ENCODE results near the gene EEF1AKMT1. TPM values are rescaled to one million over a fixed set of nuclear protein-coding genes. Genes with fewer than 3 reads are reported as not detected.

Gene EEF1AKMT1
- total and polyA plus RNA-seq, 4 donors = 9.1 to 12.5 (median 10.7) TPM

GRCh38 chr13:20719783-20720182, 54.0 kb downstream of the EEF1AKMT1 start:
- intact Hi-C loops (cut with DNase I) = no loop called here
- no peaks in the 10 kb centered on the region for H3K36me3 ChIP-seq (ENCODE audit: control insufficient read depth in 1 of 2, insufficient read depth in 2 of 2, low read length in 1 of 2)
- DNase-seq = no peak
- H3K4me3 ChIP-seq (ENCODE audit: low read length in 2 of 2) = no peak overlapping the region
- WGBS, 2 donors = 85 to 90% methylated on average over 13 of the region's 13 CpGs
- H3K27me3 ChIP-seq (ENCODE audit: control insufficient read depth in 1 of 2, insufficient read depth in 2 of 2, low read length in 1 of 2) = no peaks in the 10 kb centered on the region
- no peaks in the 10 kb centered on the region for H3K4me1 ChIP-seq (ENCODE audit: control insufficient read depth in 1 of 2, insufficient read depth in 2 of 2, low read length in 2 of 2)
- no peak overlapping the region for H3K27ac ChIP-seq (ENCODE audit: low read depth in 1 of 2, low read length in 2 of 2)
- H3K9me3 ChIP-seq (ENCODE audit: control insufficient read depth, low read length) = no peaks in the 10 kb centered on the region
- ATAC-seq (ENCODE audit: low FRiP score) = no peak

- Histone ChIP-seq H3K27me3 (ENCODE audit: control insufficient read depth in 1 of 2, insufficient read depth in 2 of 2, low read length in 1 of 2) (no peaks in the 10 kb centered on the region), H3K4me1 (ENCODE audit: control insufficient read depth in 1 of 2, insufficient read depth in 2 of 2, low read length in 2 of 2) (no peaks in the 10 kb centered on the region), H3K9me3 (ENCODE audit: control insufficient read depth, low read length) (no peaks in the 10 kb centered on the region), H3K27ac (ENCODE audit: low read depth in 1 of 2, low read length in 2 of 2) (no peak overlapping the region), H3K36me3 (ENCODE audit: control insufficient read depth in 1 of 2, insufficient read depth in 2 of 2, low read length in 1 of 2) (no peaks in the 10 kb centered on the region), H3K4me3 (ENCODE audit: low read length in 2 of 2) (no peak overlapping the region)
- 90% methylated on average over 12 of the region's 12 CpGs for WGBS, 2 donors
- ATAC-seq (ENCODE audit: low FRiP score) (no peak), DNase-seq (no peak)
- intact Hi-C loops (cut with DNase I) = no loop called here
Measured at GRCh38 chr13:20718958-20719566, 54.7 kb downstream of the EEF1AKMT1 start.

GRCh38 chr13:20717581-20718542, 55.9 kb downstream of the EEF1AKMT1 start:
- Histone ChIP-seq H3K36me3 (ENCODE audit: control insufficient read depth in 1 of 2, insufficient read depth in 2 of 2, low read length in 1 of 2) (no peaks in the 10 kb centered on the region), H3K4me3 (ENCODE audit: low read length in 2 of 2) (no peak overlapping the region), H3K4me1 (ENCODE audit: control insufficient read depth in 1 of 2, insufficient read depth in 2 of 2, low read length in 2 of 2) (no peaks in the 10 kb centered on the region), H3K27ac (ENCODE audit: low read depth in 1 of 2, low read length in 2 of 2) (no peak overlapping the region), H3K9me3 (ENCODE audit: control insufficient read depth, low read length) (no peaks in the 10 kb centered on the region), H3K27me3 (ENCODE audit: control insufficient read depth in 1 of 2, insufficient read depth in 2 of 2, low read length in 1 of 2) (no peaks in the 10 kb centered on the region)
- ATAC-seq (ENCODE audit: low FRiP score) = no peak
- no peak for DNase-seq
- intact Hi-C loops (cut with DNase I) = no loop called here
- WGBS, 2 donors = 94% methylated on average over 44 of the region's 44 CpGs

GRCh38 chr13:20716951-20717350, 56.8 kb downstream of the EEF1AKMT1 start:
- Histone ChIP-seq H3K4me3 (ENCODE audit: low read length in 2 of 2) (no peak overlapping the region), H3K4me1 (ENCODE audit: control insufficient read depth in 1 of 2, insufficient read depth in 2 of 2, low read length in 2 of 2) (no peaks in the 10 kb centered on the region), H3K27me3 (ENCODE audit: control insufficient read depth in 1 of 2, insufficient read depth in 2 of 2, low read length in 1 of 2) (no peaks in the 10 kb centered on the region), H3K9me3 (ENCODE audit: control insufficient read depth, low read length) (no peaks in the 10 kb centered on the region), H3K27ac (ENCODE audit: low read depth in 1 of 2, low read length in 2 of 2) (no peak overlapping the region), H3K36me3 (ENCODE audit: control insufficient read depth in 1 of 2, insufficient read depth in 2 of 2, low read length in 1 of 2) (no peaks in the 10 kb centered on the region)
- 92 to 94% methylated on average over 15 of the region's 15 CpGs for WGBS, 2 donors
- ATAC-seq (ENCODE audit: low FRiP score) (no peak), DNase-seq (no peak)
- intact Hi-C loops (cut with DNase I) = no loop called here

- Histone ChIP-seq H3K9me3 (ENCODE audit: control insufficient read depth, low read length) (no peaks in the 10 kb centered on the region), H3K27me3 (ENCODE audit: control insufficient read depth in 1 of 2, insufficient read depth in 2 of 2, low read length in 1 of 2) (no peaks in the 10 kb centered on the region), H3K36me3 (ENCODE audit: control insufficient read depth in 1 of 2, insufficient read depth in 2 of 2, low read length in 1 of 2) (no peaks in the 10 kb centered on the region), H3K4me3 (ENCODE audit: low read length in 2 of 2) (no peak overlapping the region), H3K27ac (ENCODE audit: low read depth in 1 of 2, low read length in 2 of 2) (no peak overlapping the region), H3K4me1 (ENCODE audit: control insufficient read depth in 1 of 2, insufficient read depth in 2 of 2, low read length in 2 of 2) (no peaks in the 10 kb centered on the region)
- intact Hi-C loops (cut with DNase I) = no loop called here
- no peak for ATAC-seq (ENCODE audit: low FRiP score)
- 87 to 90% methylated on average over 6 of the region's 6 CpGs for WGBS, 2 donors
- DNase-seq = no peak
Measured at GRCh38 chr13:20715330-20715712, 58.4 kb downstream of the EEF1AKMT1 start.

GRCh38 chr13:20714563-20715329, 59.0 kb downstream of the EEF1AKMT1 start:
- Histone ChIP-seq H3K9me3 (ENCODE audit: control insufficient read depth, low read length) (no peaks in the 10 kb centered on the region), H3K27ac (ENCODE audit: low read depth in 1 of 2, low read length in 2 of 2) (peak overlapping the region in 1 of 2 donors; percentile 20), H3K27me3 (ENCODE audit: control insufficient read depth in 1 of 2, insufficient read depth in 2 of 2, low read length in 1 of 2) (no peaks in the 10 kb centered on the region), H3K4me3 (ENCODE audit: low read length in 2 of 2) (no peak overlapping the region), H3K4me1 (ENCODE audit: control insufficient read depth in 1 of 2, insufficient read depth in 2 of 2, low read length in 2 of 2) (peaks cover 0 to under 1% of the 10 kb centered on the region in 2 donors), H3K36me3 (ENCODE audit: control insufficient read depth in 1 of 2, insufficient read depth in 2 of 2, low read length in 1 of 2) (no peaks in the 10 kb centered on the region)
- intact Hi-C loops (cut with DNase I) = loop anchor here (5.0 kb wide), 2 partner anchors 58 to 147 kb away; partner anchors contain the start of genes EEF1AKMT1 (in 2 of the 2) and IFT88 (in 1 of the 2)
- peak; percentile 82 for ATAC-seq (ENCODE audit: low FRiP score)
- peak; percentile 80 to 83 for DNase-seq
- 6 to 12% methylated on average over 9 of the region's 9 CpGs for WGBS, 2 donors

GRCh38 chr13:20714161-20714560, 59.6 kb downstream of the EEF1AKMT1 start:
- intact Hi-C loops (cut with DNase I) = loop anchor here (5.0 kb wide), 2 partner anchors 58 to 147 kb away; partner anchors contain the start of genes EEF1AKMT1 (in 2 of the 2) and IFT88 (in 1 of the 2)
- Histone ChIP-seq H3K27ac (ENCODE audit: low read depth in 1 of 2, low read length in 2 of 2) (peak overlapping the region in 1 of 2 donors; percentile 7), H3K27me3 (ENCODE audit: control insufficient read depth in 1 of 2, insufficient read depth in 2 of 2, low read length in 1 of 2) (no peaks in the 10 kb centered on the region), H3K36me3 (ENCODE audit: control insufficient read depth in 1 of 2, insufficient read depth in 2 of 2, low read length in 1 of 2) (no peaks in the 10 kb centered on the region), H3K9me3 (ENCODE audit: control insufficient read depth, low read length) (no peaks in the 10 kb centered on the region), H3K4me3 (ENCODE audit: low read length in 2 of 2) (no peak overlapping the region), H3K4me1 (ENCODE audit: control insufficient read depth in 1 of 2, insufficient read depth in 2 of 2, low read length in 2 of 2) (peaks cover 0 to 3% of the 10 kb centered on the region in 2 donors)
- no peak for DNase-seq
- 25 to 26% methylated on average over 8 of the region's 8 CpGs for WGBS, 2 donors
- peak; percentile 48 for ATAC-seq (ENCODE audit: low FRiP score)

- no peak overlapping the region for H3K4me3 ChIP-seq (ENCODE audit: low read length in 2 of 2)
Measured at GRCh38 chr13:20713751-20714150, 60.0 kb downstream of the EEF1AKMT1 start.

More at GRCh38 chr13:20713751-20714150, 60.0 kb downstream of the EEF1AKMT1 start:
- peak; percentile 55 for ATAC-seq (ENCODE audit: low FRiP score)
- Histone ChIP-seq H3K27me3 (ENCODE audit: control insufficient read depth in 1 of 2, insufficient read depth in 2 of 2, low read length in 1 of 2) (no peaks in the 10 kb centered on the region), H3K36me3 (ENCODE audit: control insufficient read depth in 1 of 2, insufficient read depth in 2 of 2, low read length in 1 of 2) (no peaks in the 10 kb centered on the region), H3K9me3 (ENCODE audit: control insufficient read depth, low read length) (no peaks in the 10 kb centered on the region), H3K27ac (ENCODE audit: low read depth in 1 of 2, low read length in 2 of 2) (no peak overlapping the region), H3K4me1 (ENCODE audit: control insufficient read depth in 1 of 2, insufficient read depth in 2 of 2, low read length in 2 of 2) (peaks cover 0 to 3% of the 10 kb centered on the region in 2 donors)
- intact Hi-C loops (cut with DNase I) = loop anchor here (2.0 to 5.0 kb wide), 4 partner anchors 59 to 211 kb away; partner anchors contain the start of genes EEF1AKMT1 (in 2 of the 2) and IFT88 (in 1 of the 2)
- 8 to 11% methylated on average over 11 of the region's 11 CpGs for WGBS, 2 donors
- peak; percentile 76 to 85 for DNase-seq
